GM12801 (cell line): ENCODE results near the gene GSC2.

Experiments used
- TF ChIP-seq, protein P1 (sequence below): IDR thresholded peaks from one replicate; pipeline ENCODE4 v1.5.1; 2011; ENCODE audit warnings: control low read depth; ENCODE audit not compliant: insufficient read length; ENCODE audit errors: extremely low read depth

Gene GSC2

DNA sequence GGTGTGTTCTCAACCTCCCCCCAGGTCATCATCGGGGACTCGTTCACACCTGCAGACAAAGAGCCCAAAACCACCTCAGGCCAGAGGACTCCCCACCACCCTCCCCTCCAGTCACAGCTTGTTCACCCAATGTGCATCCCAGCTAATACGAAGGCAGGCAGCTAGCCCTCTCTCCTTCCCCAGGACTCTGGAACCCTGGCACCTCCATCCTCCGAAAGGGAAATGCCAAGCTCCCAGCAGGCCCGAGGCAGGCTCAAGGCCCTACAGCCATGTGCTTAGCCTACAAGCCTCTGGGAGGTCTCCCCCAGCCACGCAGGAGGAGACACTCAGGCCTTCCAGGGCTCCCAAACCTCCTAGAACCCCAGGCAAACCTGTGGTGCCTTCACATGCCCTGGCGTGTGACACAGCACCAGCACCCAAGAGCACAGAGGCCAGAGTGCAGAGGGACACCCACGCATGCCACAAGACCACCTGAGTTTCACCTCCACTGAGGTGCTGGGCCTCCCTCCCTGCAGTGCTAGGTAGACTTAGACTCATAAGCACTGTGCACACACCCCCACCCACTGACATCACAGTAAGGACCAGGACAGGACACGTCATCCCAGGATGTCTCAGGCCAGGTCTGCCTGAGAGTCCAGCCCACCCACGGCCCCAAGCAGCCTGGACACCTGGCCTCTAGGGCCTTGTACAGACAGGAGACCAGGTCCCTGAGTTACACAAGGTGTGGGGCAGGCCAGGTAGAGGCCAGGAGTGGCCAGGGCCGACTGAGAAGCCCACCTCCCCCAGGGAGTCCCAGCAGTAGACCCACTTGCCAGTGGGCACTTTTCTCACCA lies 12.5 kb downstream of the GSC2 start:
- TF ChIP-seq, protein P1, sequence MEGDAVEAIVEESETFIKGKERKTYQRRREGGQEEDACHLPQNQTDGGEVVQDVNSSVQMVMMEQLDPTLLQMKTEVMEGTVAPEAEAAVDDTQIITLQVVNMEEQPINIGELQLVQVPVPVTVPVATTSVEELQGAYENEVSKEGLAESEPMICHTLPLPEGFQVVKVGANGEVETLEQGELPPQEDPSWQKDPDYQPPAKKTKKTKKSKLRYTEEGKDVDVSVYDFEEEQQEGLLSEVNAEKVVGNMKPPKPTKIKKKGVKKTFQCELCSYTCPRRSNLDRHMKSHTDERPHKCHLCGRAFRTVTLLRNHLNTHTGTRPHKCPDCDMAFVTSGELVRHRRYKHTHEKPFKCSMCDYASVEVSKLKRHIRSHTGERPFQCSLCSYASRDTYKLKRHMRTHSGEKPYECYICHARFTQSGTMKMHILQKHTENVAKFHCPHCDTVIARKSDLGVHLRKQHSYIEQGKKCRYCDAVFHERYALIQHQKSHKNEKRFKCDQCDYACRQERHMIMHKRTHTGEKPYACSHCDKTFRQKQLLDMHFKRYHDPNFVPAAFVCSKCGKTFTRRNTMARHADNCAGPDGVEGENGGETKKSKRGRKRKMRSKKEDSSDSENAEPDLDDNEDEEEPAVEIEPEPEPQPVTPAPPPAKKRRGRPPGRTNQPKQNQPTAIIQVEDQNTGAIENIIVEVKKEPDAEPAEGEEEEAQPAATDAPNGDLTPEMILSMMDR = no peak

DNA sequence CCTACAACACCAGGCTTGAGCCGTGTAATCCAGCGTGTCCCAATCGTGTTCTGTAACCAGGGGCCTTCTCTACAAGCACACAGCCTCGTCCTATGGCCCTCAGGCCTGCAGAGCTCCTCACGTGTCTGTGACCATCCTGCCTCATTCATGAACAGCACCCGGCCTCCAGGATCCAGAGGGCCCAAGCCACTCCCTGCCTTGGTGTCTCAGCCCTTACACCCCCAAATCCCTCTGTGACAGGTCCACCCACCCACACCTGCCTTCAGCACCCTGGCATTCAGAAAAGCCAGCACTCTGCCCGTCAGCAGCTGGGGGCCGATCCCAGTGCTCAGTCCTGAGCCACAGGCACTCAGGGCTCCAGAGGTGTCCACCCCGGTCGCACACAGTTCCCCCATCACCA lies 13.2 kb downstream of the GSC2 start:
- TF ChIP-seq, protein P1 = no peak

DNA sequence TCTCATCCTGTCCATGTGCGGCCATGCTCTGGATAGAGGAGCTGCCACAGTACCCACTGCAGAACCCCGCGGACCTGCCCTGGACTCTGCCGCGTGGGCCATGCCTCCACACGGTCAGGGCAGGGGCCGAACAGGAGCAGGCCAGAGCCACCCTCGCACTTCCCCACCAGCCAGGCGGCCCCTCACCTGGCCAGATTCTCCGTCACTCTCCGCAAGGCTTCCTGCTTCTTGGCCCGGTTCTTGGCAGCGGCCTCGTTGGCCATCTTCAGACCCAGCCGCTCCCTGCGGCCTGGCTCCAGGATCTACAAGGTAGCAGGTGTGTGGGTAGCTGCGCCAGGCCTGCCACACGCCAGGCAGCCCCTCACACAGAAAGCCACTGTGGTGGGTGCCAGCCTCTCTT lies 15.2 kb downstream of the GSC2 start:
- TF ChIP-seq, protein P1 = no peak

DNA sequence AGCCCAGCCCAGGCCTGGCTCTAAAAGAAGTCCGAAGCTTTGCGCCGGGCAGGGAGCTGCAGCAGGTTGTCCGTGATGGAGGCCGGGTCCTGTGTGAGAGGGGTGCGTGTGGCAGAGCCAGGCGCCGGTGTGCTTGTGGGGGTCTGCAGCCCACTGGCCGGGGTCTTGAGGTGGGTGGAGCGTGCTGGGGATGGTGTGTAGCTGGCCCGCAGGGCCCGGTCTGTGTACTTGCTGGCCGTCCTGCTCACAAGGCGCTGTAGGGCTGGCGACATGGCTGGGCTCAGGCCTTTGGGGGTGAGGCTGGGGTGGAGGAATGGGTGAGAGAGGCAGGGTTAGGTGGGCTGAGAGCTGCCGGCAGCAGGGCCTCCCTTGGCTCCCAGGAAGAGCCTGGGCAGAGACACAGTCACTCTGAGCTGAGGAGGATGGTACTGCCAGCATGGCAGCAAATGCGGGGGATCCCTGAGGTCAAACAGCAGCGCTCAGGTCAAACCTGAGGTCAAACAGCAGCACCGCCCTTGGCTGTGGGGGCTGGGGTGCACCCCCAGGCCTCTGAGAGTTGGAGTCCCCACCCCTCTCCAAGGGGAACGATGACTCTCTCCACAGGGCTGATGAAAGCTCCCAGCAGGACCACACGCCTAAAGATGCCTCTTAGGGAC lies 15.8 kb downstream of the GSC2 start:
- TF ChIP-seq, protein P1 = no peak

DNA sequence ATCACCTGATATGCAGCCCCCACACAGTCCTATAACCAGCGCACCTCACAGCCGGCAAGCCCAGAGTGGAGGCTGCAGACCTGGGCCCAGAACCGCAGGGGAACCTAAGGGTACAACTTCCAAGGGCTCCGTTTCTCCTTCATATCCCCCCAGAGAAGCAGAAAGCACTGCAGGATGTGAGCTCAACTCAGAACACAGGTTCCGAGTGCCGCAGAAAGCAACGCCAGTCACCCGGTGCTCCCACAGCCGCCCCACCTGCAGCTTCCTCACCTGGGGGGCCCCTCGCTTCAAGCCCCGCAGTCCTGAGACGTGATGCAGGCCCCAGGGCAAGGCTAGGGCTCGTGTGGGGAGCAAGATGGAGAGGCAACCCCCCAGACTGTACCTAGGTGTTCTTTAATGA lies 16.5 kb downstream of the GSC2 start:
- TF ChIP-seq, protein P1 = no peak

DNA sequence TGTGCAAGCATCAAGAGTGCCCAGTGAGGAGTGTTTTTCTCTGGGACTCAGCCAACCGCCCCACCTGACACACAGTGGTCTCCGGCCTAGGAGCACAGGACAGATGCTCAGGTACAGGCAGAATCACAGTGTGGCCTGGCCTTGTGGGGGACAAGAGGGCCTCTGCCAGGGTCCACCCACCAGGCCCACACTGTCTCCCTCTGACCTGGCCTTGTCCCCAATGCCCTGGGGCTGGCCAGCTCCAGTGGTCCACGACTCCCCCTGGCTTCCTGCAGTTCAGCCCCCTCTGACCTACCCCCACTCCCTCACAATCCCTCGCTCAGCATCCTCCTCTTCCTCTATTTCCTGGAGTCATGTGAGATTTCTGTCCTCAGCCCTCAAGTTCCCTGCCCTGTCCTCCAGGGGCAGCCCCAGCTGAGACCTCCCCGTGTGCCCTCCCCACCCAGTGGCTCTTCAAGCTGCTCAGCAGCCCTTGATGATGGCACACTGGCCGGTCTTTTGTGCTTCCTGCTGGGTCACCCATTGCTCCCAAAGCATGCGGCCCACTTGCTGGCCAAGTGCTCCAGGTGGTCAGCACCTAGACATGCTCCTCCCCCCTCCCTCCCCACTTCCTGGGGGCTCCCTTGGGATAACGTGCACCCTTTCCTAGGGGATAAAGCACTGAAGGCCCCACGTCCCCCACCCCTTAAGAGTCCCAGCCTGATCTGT lies 17.2 kb downstream of the GSC2 start:
- TF ChIP-seq, protein P1 = no peak

DNA sequence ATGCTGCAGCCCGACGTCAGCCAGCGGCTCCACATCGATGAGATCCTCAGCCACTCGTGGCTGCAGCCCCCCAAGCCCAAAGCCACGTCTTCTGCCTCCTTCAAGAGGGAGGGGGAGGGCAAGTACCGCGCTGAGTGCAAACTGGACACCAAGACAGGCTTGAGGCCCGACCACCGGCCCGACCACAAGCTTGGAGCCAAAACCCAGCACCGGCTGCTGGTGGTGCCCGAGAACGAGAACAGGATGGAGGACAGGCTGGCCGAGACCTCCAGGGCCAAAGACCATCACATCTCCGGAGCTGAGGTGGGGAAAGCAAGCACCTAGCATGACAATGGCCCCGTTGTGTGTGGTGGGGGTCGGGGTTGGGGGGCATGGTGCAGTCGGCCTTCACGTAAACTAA lies 17.9 kb downstream of the GSC2 start:
- TF ChIP-seq, protein P1 = no peak
